ENCODE results near the gene GSG1L. TPM values are rescaled to one million over a fixed set of nuclear protein-coding genes. Genes with fewer than 3 reads are reported as not detected.

The GSG1L gene
- total and polyA plus RNA-seq, 2 of the 13 experiments (the other 11 are each of a cell fraction or from before 2014, with no cell fraction given): not detected

DNA sequence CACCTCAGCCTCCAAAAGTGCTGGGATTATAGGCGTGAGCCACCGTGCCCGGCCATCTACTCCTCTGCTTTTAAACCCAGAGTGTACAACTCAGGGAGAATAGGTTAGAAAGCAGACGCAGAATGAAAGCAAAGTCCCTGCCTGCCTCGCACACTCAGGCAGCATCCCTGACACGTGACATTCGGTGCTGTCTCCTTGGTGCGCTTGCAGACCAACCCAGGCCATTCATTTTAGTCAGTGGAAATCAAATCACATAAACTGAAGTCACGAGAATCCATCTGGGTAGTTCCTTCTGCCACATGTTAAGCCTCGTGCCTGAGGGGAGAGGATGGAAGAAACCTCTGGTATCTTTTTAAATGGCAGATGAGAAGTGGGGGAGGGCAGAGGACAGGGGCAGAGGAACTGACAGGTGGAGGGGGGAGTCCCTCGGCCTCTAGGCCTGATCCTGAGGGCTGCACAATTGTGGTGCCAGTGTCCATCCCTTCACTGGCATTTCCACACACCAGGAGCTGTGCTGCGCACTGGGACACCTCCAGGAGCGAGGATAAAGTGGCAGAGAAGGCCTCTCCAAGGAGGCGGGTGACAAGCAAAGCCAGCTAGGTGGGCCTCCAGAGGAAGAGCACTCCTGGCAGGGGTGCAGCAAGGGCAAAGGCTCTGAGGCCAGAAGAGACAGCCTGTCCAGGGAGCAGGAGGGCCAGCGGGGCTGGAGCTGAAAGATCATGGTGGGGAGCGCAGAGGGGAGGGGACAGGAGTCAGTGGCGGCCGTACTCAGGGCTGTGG, 317.2 kb downstream of the GSG1L start:
- 88% methylated on average over 18 of the region's 18 CpGs for WGBS (ENCODE audit: low lambda C conversion rate)
- Histone ChIP-seq H4K20me1 (ENCODE audit: insufficient read depth, low read length) (no peaks in the 10 kb centered on the region), H3K27ac (ENCODE audit: extremely low read length, insufficient read depth, low read length) (no peak overlapping the region), H3K9me3 (ENCODE audit: low read length) (no peaks in the 10 kb centered on the region), H3K36me3 (replicated peaks in 1 of 2; ENCODE audit: control insufficient read depth in 1 of 2, insufficient read depth in 2 of 2, low read length in 2 of 2) (no peaks in the 10 kb centered on the region; a peak in 1 of 5 replicates), H3K4me2 (ENCODE audit: low read depth, low read length) (no peak overlapping the region), H3K4me1 (ENCODE audit: insufficient read depth, low read length) (no peaks in the 10 kb centered on the region), H3K9ac (ENCODE audit: insufficient read depth, low read depth, low read length) (no peak overlapping the region), H3K79me2 (ENCODE audit: insufficient read depth, low read length) (no peaks in the 10 kb centered on the region), H3K4me3 (replicated peaks in 1 of 3; ENCODE audit: insufficient read depth in 1 of 3, low read depth in 2 of 3, low read length in 3 of 3) (no peak overlapping the region), H2AFZ (ENCODE audit: low read length) (no peak overlapping the region), H3K27me3 (ENCODE audit: control insufficient read depth in 1 of 2, insufficient read depth in 2 of 2, low read length in 2 of 2) (no peaks in the 10 kb centered on the region)
- DNase-seq (ENCODE audit: low spot score): no peak
- intact Hi-C loops (cut with micrococcal nuclease; ENCODE audit: unreplicated experiment) (no loop called here), in situ Hi-C loops (cut with HindIII; ENCODE audit: extremely low pct_ligation_motif_present, low pct_unique_long_range_greater_than_20kb) (no loop called here)
- CTCF ChIA-PET (ENCODE audit: low intra/inter-chr PET ratio, low total read pairs): no interaction called here
- no peak for FAIRE-seq
- BruUV-seq (replicated peaks): no TSS peak
- no peak for TF ChIP-seq ZNF225 (CRISPR knock-in tag; IDR thresholded peaks at IDR 0.05)
- TF ChIP-seq SALL2 (CRISPR knock-in tag; IDR thresholded peaks at IDR 0.05): no peak
- TF ChIP-seq SYNCRIP (IDR thresholded peaks at IDR 0.05; ENCODE audit: insufficient read depth, low read depth, low read length): no peak
- TF ChIP-seq ZNF24 (IDR thresholded peaks at IDR 0.05): no peak
- no peak for TF ChIP-seq FOXM1 (CRISPR knock-in tag; IDR thresholded peaks at IDR 0.05)
- no peak for TF ChIP-seq ZNF34 (CRISPR knock-in tag; IDR thresholded peaks at IDR 0.05; ENCODE audit: borderline replicate concordance)
- TF ChIP-seq ZKSCAN5 (CRISPR knock-in tag; IDR thresholded peaks at IDR 0.05): no peak
- no peak for TF ChIP-seq GABPB1 (CRISPR knock-in tag; IDR thresholded peaks at IDR 0.05)
- no peak for TF ChIP-seq ZNF441 (CRISPR knock-in tag; IDR thresholded peaks at IDR 0.05; ENCODE audit: borderline replicate concordance)
- no peak for TF ChIP-seq ZNF878 (CRISPR knock-in tag; IDR thresholded peaks at IDR 0.05)
- TF ChIP-seq ZNF431 (CRISPR knock-in tag; IDR thresholded peaks at IDR 0.05; ENCODE audit: borderline replicate concordance, low read depth): no peak
- no peak for TF ChIP-seq ZNF10 (CRISPR knock-in tag; IDR thresholded peaks at IDR 0.05; ENCODE audit: borderline replicate concordance, low read depth)
- no peak for TF ChIP-seq ZNF614 (CRISPR knock-in tag; IDR thresholded peaks at IDR 0.05; ENCODE audit: borderline replicate concordance)
- POLR2A ChIA-PET: no interaction called here
- no peak for ATAC-seq

Measured in HepG2 (cell line).